Right atrium auricular region (tissue), 2 donors: ENCODE data around the gene SLC25A51. TPM values are rescaled to one million over a fixed set of nuclear protein-coding genes. Genes with fewer than 3 reads are reported as not detected.
A peak's percentile ranks its signal among the peaks of the same experiment; 100 is the strongest.
"Not testable (repeated sequence)": the region's sequence is repeated elsewhere in the genome, so short reads cannot be mapped to it uniquely, and the experiment has no call there.

ENCODE experiments used
- DNase-seq: peaks from one replicate; pipeline ENCODE4 v3.0.0-alpha.2; 2019; ENCODE audit warnings: low spot score
- H3K27ac ChIP-seq, 2 donors: fragments of 200-600 bp; sonication (generic); 1 replicate in 1 of 2; 2 replicates in 1 of 2; pipeline ENCODE4 v1.5.1; 2016 to 2019
- H3K27me3 ChIP-seq, 2 donors: fragments of 200-600 bp; sonication (generic); one replicate each; pipeline versions ENCODE4 v1.5.1 to v1.6.0; 2017 to 2019
- H3K36me3 ChIP-seq: fragments of 200-600 bp; sonication (generic); one replicate; pipeline ENCODE4 v1.5.1; 2016
- H3K4me1 ChIP-seq, 2 donors: fragments of 200-600 bp; sonication (generic); one replicate each; pipeline versions ENCODE4 v1.5.1 to v1.6.0; 2017 to 2019
- H3K4me3 ChIP-seq, 2 donors: fragments of 200-600 bp; sonication (generic); 1 replicate in 1 of 2; 2 replicates in 1 of 2; pipeline ENCODE4 v1.5.1; 2017 to 2019; ENCODE audit warnings: mild to moderate bottlenecking in 1 of 2, moderate library complexity in 1 of 2
- H3K9me3 ChIP-seq, 2 donors: fragments of 200-600 bp; sonication (generic); one replicate each; pipeline ENCODE4 v1.5.1; 2019
- CTCF ChIP-seq, 2 donors: fragments of 200-600 bp; sonication (generic); IDR thresholded peaks; one replicate each; pipeline ENCODE4 v1.5.1; 2019; ENCODE audit warnings: antibody characterized with exemption in 2 of 2
- total RNA-seq, 2 donors: library from RNA; depleted of rRNA; stranded (reverse); fragments of >200 nt; gene quantifications; one replicate each; pipeline ENCODE4 v1.1.0, GENCODE V29; 2016

SLC25A51 gene
- total RNA-seq, 2 donors from 2014 or later = 23.5 to 27.1 TPM

DNA sequence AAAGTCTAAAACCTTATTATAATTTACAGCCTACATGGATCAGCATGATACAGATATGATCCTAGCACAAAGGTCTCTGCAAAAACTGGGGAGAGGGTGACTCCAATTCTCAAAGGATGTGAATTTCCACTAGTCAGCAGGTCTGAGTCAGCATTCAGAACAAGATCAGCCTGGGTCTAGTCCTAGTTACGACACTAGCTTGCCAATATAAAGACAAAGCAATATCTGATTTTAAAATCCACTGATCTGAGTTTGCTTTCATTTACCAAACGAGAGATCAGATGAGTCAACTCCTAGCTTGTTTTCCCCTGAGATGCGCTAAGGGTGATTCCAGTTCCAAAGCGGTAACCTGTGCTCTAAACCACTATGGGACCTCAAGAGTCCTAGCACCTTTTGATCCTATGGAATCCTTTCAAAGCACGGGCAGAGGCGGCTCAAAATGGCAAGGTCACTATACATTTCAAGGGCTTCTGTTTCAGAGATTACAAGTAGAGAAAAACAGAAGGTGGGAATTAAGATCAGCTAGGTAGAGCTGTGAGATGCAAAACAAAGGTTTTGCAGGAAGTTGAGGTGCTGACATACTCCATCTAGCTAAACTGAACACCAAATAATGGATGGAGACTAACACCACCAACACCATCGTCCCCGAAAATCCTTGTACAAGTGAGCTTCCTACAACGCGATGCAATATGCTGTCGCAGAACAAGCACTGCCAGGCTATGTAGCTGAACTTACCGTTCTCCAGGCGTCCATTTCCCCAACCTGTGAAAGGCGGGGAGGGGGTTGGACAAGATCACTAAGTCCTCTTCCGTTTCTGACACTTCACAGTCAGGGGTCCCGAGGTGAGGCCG lies 906 bp downstream of the SLC25A51 start:
- DNase-seq = peak; percentile 49
- peak overlapping the region; percentile 88 to 93 for H3K27ac ChIP-seq
- peaks cover 0 to 21% of the 10 kb centered on the region in 2 donors for H3K4me1 ChIP-seq
- H3K4me3 ChIP-seq = peak overlapping the region; percentile 81 to 95
- H3K36me3 ChIP-seq = peaks cover 18% of the 10 kb centered on the region
- no peaks in the 10 kb centered on the region for H3K9me3 ChIP-seq
- TF ChIP-seq CTCF (IDR thresholded peaks at IDR 0.05) = no peak
- no peaks in the 10 kb centered on the region for H3K27me3 ChIP-seq

DNA sequence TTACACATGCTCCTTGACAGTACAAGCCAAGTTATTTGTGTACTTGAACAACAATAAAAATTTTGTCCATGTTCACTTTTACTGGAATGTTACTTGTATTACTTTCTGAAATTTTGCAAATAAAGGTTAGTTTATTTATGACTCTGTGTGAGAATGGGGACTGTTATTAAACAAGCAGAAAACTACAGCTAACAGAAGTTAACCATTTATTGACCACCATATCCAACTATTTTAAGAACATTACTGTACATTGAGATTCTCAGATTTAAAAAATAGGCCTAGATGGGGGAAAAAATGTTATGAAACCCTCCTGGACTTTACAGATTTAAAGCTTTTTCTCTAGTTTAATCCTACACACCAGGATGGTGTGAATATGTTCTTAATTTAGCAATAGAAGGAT lies 1.8 kb downstream of the SLC25A51 start:
- no peak for TF ChIP-seq CTCF (IDR thresholded peaks at IDR 0.05)
- no peak overlapping the region for H3K4me3 ChIP-seq

DNA sequence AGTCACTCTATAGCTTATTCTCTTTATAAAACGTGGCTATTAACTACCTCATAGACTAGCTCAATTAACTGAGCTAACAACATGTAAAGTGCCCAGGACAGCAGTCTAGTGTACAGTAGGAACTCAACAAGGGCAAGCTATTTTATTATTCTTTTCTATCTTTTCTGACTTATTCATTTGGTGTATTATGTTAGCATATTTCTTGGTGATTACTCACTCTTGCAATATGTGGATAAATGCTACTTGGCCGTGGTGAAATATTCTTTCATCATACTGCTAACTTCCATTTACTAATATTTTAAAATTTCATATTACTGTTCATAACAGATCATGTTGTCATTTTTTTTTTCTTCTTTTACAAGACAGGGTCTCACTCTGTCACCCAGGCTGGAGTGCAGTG lies 4.9 kb downstream of the SLC25A51 start:
- Histone ChIP-seq H3K9me3 (no peaks in the 10 kb centered on the region), H3K4me1 (peaks cover 0 to 11% of the 10 kb centered on the region in 2 donors), H3K27ac (no peak overlapping the region), H3K4me3 (no peak overlapping the region), H3K36me3 (peaks cover 54% of the 10 kb centered on the region), H3K27me3 (no peaks in the 10 kb centered on the region)
- DNase-seq = no peak
- TF ChIP-seq CTCF (IDR thresholded peaks at IDR 0.05) = no peak

More for the DNA sequence above, 1.8 kb downstream of the SLC25A51 start:
- DNase-seq = no peak
- H3K36me3 ChIP-seq = peaks cover 24% of the 10 kb centered on the region
- H3K4me1 ChIP-seq = peaks cover 0 to 21% of the 10 kb centered on the region in 2 donors
- no peaks in the 10 kb centered on the region for H3K9me3 ChIP-seq
- H3K27ac ChIP-seq = no peak overlapping the region
- H3K27me3 ChIP-seq = no peaks in the 10 kb centered on the region

DNA sequence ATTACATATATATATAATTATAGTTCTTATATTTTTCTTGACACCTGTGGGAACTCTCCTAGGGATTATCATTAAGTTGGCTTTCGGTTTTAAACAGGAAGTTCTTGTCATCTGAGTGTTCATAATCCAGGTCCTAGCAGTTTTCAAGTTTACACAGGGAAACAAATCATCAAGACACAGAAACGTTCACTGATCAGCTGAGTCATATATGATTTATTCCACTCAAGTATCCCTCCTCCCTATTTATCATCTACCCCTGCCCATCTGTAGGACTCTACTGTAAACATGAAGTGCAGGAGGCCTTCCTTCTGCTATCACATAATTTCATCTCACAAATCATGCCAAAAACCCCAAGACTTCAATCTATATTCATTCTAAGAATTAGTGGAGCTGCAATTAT lies 6.3 kb downstream of the SLC25A51 start:
- H3K36me3 ChIP-seq = peaks cover 62% of the 10 kb centered on the region
- no peak for TF ChIP-seq CTCF (IDR thresholded peaks at IDR 0.05)
- H3K9me3 ChIP-seq = no peaks in the 10 kb centered on the region

GRCh38 chr9:37892063-37892462 lies 11.9 kb downstream of the SLC25A51 start:
- Histone ChIP-seq H3K27ac (no peak overlapping the region), H3K36me3 (peaks cover 46% of the 10 kb centered on the region), H3K9me3 (no peaks in the 10 kb centered on the region), H3K4me3 (no peak overlapping the region), H3K4me1 (no peaks in the 10 kb centered on the region), H3K27me3 (no peaks in the 10 kb centered on the region)
- no peak for DNase-seq
- TF ChIP-seq CTCF (IDR thresholded peaks at IDR 0.05) = no peak

More for the DNA sequence above, 6.3 kb downstream of the SLC25A51 start:
- no peak for DNase-seq
- Histone ChIP-seq H3K4me3 (no peak overlapping the region), H3K27me3 (no peaks in the 10 kb centered on the region), H3K27ac (no peak overlapping the region), H3K4me1 (peaks cover 0 to 4% of the 10 kb centered on the region in 2 donors)

GRCh38 chr9:37891042-37891441 lies 12.9 kb downstream of the SLC25A51 start:
- not testable (repeated sequence) for H3K27me3 ChIP-seq, H3K9me3 ChIP-seq, DNase-seq, H3K4me1 ChIP-seq, H3K4me3 ChIP-seq, H3K27ac ChIP-seq
- H3K36me3 ChIP-seq = peaks cover 36% of the 10 kb centered on the region
